ENCODE data around the gene MAP2K3. TPM values are rescaled to one million over a fixed set of nuclear protein-coding genes. Genes with fewer than 3 reads are reported as not detected.

The MAP2K3 gene
- polyA plus RNA-seq, 3 donors: 107 to 166 (median 164) TPM

GRCh38 chr17:21301593-21302550, 17.4 kb downstream of the MAP2K3 start:
- Histone ChIP-seq H2AFZ (ENCODE audit: insufficient read depth, low read depth, low read length, poor library complexity, severe bottlenecking) (no peak overlapping the region), H3K9me3 (replicated peaks in 1 of 2; ENCODE audit: control insufficient read depth in 1 of 2, insufficient read depth in 1 of 2, low read length in 2 of 2) (peaks cover 0 to 3% of the 10 kb centered on the region in 2 donors), H3K9ac (ENCODE audit: insufficient read depth, low read length, poor library complexity, severe bottlenecking) (no peak overlapping the region), H3K27ac (ENCODE audit: low read depth in 1 of 2, low read length in 2 of 2) (no peak overlapping the region), H3K4me2 (replicated peaks; ENCODE audit: extremely low read depth, low read length, poor library complexity, severe bottlenecking) (no peak overlapping the region), H3K79me2 (ENCODE audit: insufficient read depth, low read length) (peaks cover 30% of the 10 kb centered on the region), H3K27me3 (ENCODE audit: control insufficient read depth in 2 of 2, insufficient read depth in 2 of 2, low read length in 2 of 2) (no peaks in the 10 kb centered on the region), H3K4me1 (ENCODE audit: control insufficient read depth in 1 of 2, insufficient read depth in 2 of 2, low read length in 2 of 2) (peaks cover 2 to 11% of the 10 kb centered on the region in 2 donors), H3K4me3 (replicated peaks in 1 of 3; ENCODE audit: low read depth in 2 of 3, low read length in 3 of 3) (no peak overlapping the region), H3K36me3 (replicated peaks in 1 of 2; ENCODE audit: control insufficient read depth in 1 of 2, insufficient read depth in 2 of 2, low read length in 2 of 2) (peaks cover 92 to 100% of the 10 kb centered on the region in 2 donors), H4K20me1 (ENCODE audit: insufficient read depth, low read length) (peaks cover 98% of the 10 kb centered on the region)
- Mint-ChIP-seq H3K27me3 (ENCODE audit: low read depth in 3 of 3) (peaks cover 0 to 3% (median 2%) of the 10 kb centered on the region in 3 donors), H3K4me3 (no peak overlapping the region), H3K36me3 (peaks cover 71 to 89% of the 10 kb centered on the region in 2 donors), H3K9me3 (peaks cover 0 to 12% (median 3%) of the 10 kb centered on the region in 7 donors), H3K27ac (peak overlapping the region in 2 of 7 donors; percentile 24 to 41), H3K4me1 (peaks cover 5% of the 10 kb centered on the region)
- no peak for TF ChIP-seq CTCF (IDR thresholded peaks at IDR 0.05)
- intact Hi-C loops (cut with micrococcal nuclease): no loop called here
- WGBS (ENCODE audit: insufficient coverage): 83% methylated on average over 19 of the region's 19 CpGs
- no peak for DNase-seq

- H3K27me3 ChIP-seq (ENCODE audit: control insufficient read depth in 2 of 2, insufficient read depth in 2 of 2, low read length in 2 of 2): no peaks in the 10 kb centered on the region
- no peak overlapping the region for H3K27ac ChIP-seq (ENCODE audit: low read depth in 1 of 2, low read length in 2 of 2)
- H3K36me3 ChIP-seq (replicated peaks in 1 of 2; ENCODE audit: control insufficient read depth in 1 of 2, insufficient read depth in 2 of 2, low read length in 2 of 2): peaks cover 85 to 94% of the 10 kb centered on the region in 2 donors
- peaks cover 20% of the 10 kb centered on the region for H3K79me2 ChIP-seq (ENCODE audit: insufficient read depth, low read length)
- Mint-ChIP-seq H3K9me3 (peaks cover 0 to 18% (median 6%) of the 10 kb centered on the region in 7 donors), H3K27ac (peak overlapping the region in 1 of 7 donors; percentile 3), H3K27me3 (ENCODE audit: low read depth in 3 of 3) (peaks cover 0 to 3% (median 2%) of the 10 kb centered on the region in 3 donors), H3K4me3 (no peak overlapping the region), H3K36me3 (peaks cover 75 to 95% of the 10 kb centered on the region in 2 donors), H3K4me1 (peaks cover 5% of the 10 kb centered on the region)
- DNase-seq: no peak
- H3K9ac ChIP-seq (ENCODE audit: insufficient read depth, low read length, poor library complexity, severe bottlenecking): no peak overlapping the region
- TF ChIP-seq CTCF (IDR thresholded peaks at IDR 0.05): no peak
- no peak overlapping the region for H3K4me2 ChIP-seq (replicated peaks; ENCODE audit: extremely low read depth, low read length, poor library complexity, severe bottlenecking)
- H4K20me1 ChIP-seq (ENCODE audit: insufficient read depth, low read length): peaks cover 91% of the 10 kb centered on the region
- 72% methylated on average over 17 of the region's 21 CpGs for WGBS (ENCODE audit: insufficient coverage)
- H3K9me3 ChIP-seq (replicated peaks in 1 of 2; ENCODE audit: control insufficient read depth in 1 of 2, insufficient read depth in 1 of 2, low read length in 2 of 2): peaks cover 0 to 3% of the 10 kb centered on the region in 2 donors
- no peak overlapping the region for H3K4me3 ChIP-seq (replicated peaks in 1 of 3; ENCODE audit: low read depth in 2 of 3, low read length in 3 of 3)
- no peak overlapping the region for H2AFZ ChIP-seq (ENCODE audit: insufficient read depth, low read depth, low read length, poor library complexity, severe bottlenecking)
- peaks cover 2 to 11% of the 10 kb centered on the region in 2 donors for H3K4me1 ChIP-seq (ENCODE audit: control insufficient read depth in 1 of 2, insufficient read depth in 2 of 2, low read length in 2 of 2)
- intact Hi-C loops (cut with micrococcal nuclease): no loop called here
Observed at GRCh38 chr17:21302711-21303425, 18.4 kb downstream of the MAP2K3 start.
